A673 (cell line): ENCODE measurements around the gene SIK3.

Source experiments
- CTCF ChIP-seq: fragments of 300-800, 200-600 bp; sonication (generic); conservative IDR thresholded peaks from 2 replicates; pipeline ENCODE4 v1.5.1; 2017; ENCODE audit warnings: low read depth, mild to moderate bottlenecking, antibody characterized with exemption, low read length, moderate library complexity, mixed read lengths
- EZH2 ChIP-seq: fragments of 200-600 bp; sonication (generic); IDR thresholded peaks from 2 replicates; pipeline ENCODE4 v1.6.1; 2017; ENCODE audit warnings: borderline replicate concordance, low read depth, mild to moderate bottlenecking, mixed read lengths, antibody characterized with exemption, low read length; ENCODE audit not compliant: poor library complexity, severe bottlenecking

GRCh38 chr11:116860303-116860702 is 237.9 kb downstream of the SIK3 start:
- no peak for TF ChIP-seq CTCF
- TF ChIP-seq EZH2 = no peak
